HEK293T (cell line): ENCODE measurements around the gene SOAT2.

Experiments
- ELF4 ChIP-seq: fragments of 450-650 bp; IDR thresholded peaks from 2 replicates; pipeline ENCODE4 v1.6.1; 2017; ENCODE audit warnings: antibody characterized with exemption
- FOXA1 ChIP-seq: fragments of 450-650 bp; IDR thresholded peaks from 2 replicates; pipeline ENCODE4 v1.6.1; 2016; ENCODE audit warnings: mild to moderate bottlenecking
- FOXK2 ChIP-seq: fragments of 450-650 bp; IDR thresholded peaks from 2 replicates; pipeline ENCODE4 v1.6.1; 2016; ENCODE audit warnings: mild to moderate bottlenecking
- FOXM1 ChIP-seq: fragments of 450-650 bp; IDR thresholded peaks from 2 replicates; pipeline ENCODE4 v1.6.1; 2017; ENCODE audit warnings: mild to moderate bottlenecking, borderline replicate concordance
- TARDBP ChIP-seq: fragments of 450-650 bp; IDR thresholded peaks from 2 replicates; pipeline ENCODE4 v1.6.1; 2016

DNA sequence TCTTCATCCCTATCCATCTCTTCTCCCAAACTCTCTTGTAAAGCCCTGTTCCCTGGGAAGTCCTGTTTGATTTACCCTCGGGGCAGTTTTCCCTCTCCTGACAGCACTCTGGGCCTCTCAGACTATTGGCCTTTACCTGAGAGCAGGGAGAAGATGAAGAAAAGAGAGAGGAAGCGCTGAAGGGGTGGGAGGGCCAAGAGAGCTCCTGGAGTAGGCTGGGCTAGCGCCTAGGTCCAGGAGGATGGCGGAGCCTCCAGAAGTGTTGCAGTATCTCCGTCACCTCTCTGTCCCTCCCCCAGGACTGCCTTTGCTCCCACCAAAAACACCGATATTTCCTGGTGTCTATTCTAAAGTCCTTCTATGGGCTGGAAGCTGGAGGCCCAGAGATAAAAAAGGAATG lies 11.5 kb upstream of the SOAT2 start:
- TF ChIP-seq TARDBP (no peak), FOXK2 (no peak), ELF4 (no peak), FOXM1 (no peak), FOXA1 (no peak)
